GM18526 (cell line): ENCODE data around the gene SLC5A10.

Experiments
- POLR2A ChIP-seq: IDR thresholded peaks from 3 replicates; pipeline ENCODE4 v1.6.1; 2011; ENCODE audit not compliant: insufficient read length; ENCODE audit errors: extremely low read depth

SLC5A10 gene

GRCh38 chr17:18997650-18998196, 45.8 kb downstream of the SLC5A10 start:
- no peak for TF ChIP-seq POLR2A

DNA sequence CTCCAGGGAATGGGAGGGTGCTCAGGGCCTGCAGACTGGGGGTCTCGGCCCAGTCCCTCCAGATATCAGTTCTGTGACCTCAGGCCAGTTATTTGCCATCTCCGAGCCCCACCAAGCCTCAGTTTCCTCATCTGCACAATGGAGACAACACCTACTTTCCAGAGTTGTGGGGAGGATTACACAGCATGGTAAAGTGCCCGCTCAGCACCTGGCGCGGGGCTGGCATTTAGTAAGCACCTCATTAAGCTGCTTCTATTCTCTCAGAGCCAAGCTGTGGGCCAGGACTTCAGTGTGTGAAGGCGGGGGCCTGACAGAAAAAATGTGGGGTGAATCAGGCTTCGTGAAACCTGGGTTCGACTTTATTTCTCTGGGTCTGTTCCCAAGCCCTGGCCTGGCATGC, 47.4 kb downstream of the SLC5A10 start:
- TF ChIP-seq POLR2A = no peak

DNA sequence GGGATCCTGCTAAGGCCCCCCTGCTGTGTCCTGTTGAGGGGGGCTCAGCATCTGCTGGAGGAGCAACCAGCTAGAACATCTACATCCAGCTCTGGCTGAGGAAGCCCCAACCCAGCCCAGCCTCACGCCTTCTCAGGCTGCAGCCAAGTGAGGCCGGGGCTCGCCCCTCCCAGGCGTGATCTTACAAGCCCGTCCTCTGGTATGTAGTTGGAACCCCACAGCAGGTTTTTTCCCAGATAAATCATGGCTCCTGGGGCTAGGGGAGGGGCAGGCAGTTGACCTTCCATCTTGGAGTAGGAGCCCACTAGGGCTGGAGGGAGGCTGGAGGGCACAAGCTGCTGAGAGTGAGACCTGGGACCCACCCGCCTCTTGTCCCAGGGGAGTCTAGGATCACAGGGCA, 47.9 kb downstream of the SLC5A10 start:
- TF ChIP-seq POLR2A = no peak

GRCh38 chr17:19000531-19001325, 48.8 kb downstream of the SLC5A10 start:
- no peak for TF ChIP-seq POLR2A

GRCh38 chr17:19001907-19002590, 50.1 kb downstream of the SLC5A10 start:
- TF ChIP-seq POLR2A = no peak

GRCh38 chr17:19002805-19003542, 51.0 kb downstream of the SLC5A10 start:
- TF ChIP-seq POLR2A = no peak

GRCh38 chr17:19003543-19004420, 51.8 kb downstream of the SLC5A10 start:
- TF ChIP-seq POLR2A = no peak

- TF ChIP-seq POLR2A = peak; percentile 47
Observed at GRCh38 chr17:19004421-19005136, 52.6 kb downstream of the SLC5A10 start, which contains the start of gene FAM83G. FAM83G (minus strand) TSS chr17:19004764; CDS start chr17:19004041, 723 bp downstream.

GRCh38 chr17:19005137-19005773, 53.3 kb downstream of the SLC5A10 start:
- no peak for TF ChIP-seq POLR2A

GRCh38 chr17:19005789-19006430, 53.9 kb downstream of the SLC5A10 start:
- TF ChIP-seq POLR2A = no peak

GRCh38 chr17:19006698-19007097, 54.7 kb downstream of the SLC5A10 start:
- no peak for TF ChIP-seq POLR2A

DNA sequence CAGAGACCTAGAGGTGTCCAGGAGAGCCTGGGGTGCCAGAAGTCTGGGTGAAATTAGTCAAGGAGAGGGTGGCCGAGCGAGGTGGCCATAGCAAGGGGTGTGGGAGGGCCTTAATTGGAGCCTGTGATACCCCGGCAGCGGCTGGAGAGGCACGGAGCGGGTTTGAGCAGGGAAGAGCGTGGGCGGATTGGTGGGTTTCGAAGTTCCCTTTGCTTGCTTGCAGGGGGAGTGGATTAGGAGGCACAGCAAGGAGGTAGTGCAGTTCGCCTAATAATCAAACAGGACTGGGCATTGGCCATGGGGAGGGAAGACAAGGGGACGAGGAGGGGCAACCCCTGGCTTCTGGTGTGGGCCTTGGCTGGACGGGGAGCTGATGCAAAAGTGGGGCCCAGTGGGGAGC, 58.0 kb downstream of the SLC5A10 start:
- no peak for TF ChIP-seq POLR2A
